ENCODE measurements around the gene SREBF1.

DNA sequence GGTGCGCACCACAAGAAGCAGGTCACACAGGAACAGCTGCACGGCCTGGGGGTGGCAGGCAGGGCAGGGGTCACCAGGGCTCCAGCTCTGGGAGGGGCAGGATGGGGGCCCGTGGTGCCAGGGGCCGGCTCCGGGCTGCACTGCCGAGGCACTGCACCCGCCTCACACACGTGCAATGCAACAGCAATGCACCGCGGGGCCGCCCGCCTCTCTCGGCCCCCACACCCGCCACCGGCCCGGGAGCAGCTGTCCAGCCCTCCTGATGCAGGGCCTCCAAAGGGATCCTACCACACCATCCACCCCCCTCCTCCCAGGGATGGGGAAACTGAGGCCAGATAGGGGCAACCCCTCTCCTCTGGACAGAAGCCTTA lies 23.1 kb downstream of the SREBF1 start:
- TF ChIP-seq, protein P1, sequence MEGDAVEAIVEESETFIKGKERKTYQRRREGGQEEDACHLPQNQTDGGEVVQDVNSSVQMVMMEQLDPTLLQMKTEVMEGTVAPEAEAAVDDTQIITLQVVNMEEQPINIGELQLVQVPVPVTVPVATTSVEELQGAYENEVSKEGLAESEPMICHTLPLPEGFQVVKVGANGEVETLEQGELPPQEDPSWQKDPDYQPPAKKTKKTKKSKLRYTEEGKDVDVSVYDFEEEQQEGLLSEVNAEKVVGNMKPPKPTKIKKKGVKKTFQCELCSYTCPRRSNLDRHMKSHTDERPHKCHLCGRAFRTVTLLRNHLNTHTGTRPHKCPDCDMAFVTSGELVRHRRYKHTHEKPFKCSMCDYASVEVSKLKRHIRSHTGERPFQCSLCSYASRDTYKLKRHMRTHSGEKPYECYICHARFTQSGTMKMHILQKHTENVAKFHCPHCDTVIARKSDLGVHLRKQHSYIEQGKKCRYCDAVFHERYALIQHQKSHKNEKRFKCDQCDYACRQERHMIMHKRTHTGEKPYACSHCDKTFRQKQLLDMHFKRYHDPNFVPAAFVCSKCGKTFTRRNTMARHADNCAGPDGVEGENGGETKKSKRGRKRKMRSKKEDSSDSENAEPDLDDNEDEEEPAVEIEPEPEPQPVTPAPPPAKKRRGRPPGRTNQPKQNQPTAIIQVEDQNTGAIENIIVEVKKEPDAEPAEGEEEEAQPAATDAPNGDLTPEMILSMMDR (IDR thresholded peaks at IDR 0.05): no peak
- TF ChIP-seq POLR2AphosphoS5 (IDR thresholded peaks at IDR 0.05): no peak
- TF ChIP-seq POLR2A (IDR thresholded peaks at IDR 0.05): no peak
